ENCODE results near the gene MYMK.
A peak's percentile ranks its signal among the peaks of the same experiment; 100 is the strongest.

Gene MYMK

DNA sequence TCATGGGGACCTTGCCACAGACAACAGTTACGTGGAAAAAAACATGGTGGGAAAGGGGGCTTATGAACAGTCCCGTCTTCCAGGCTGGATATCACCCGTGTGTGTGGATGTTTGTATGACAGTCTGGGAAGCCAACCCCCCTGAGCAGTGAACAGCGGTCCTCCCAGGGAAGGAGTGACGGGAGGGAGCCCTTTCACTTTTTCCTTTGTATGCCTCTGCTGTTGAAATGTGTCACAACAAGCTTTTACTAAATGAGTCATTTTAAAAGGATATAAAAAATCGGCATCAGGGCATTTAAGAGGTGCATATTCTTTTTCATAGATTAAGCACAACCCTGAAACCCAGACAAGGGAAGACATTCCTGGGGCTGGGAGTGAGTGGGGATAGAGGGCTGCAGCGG, 5.1 kb downstream of the MYMK start:
- peak in 1 of 51 donors; percentile 32 for DNase-seq

GRCh38 chr9:133518706-133519449, 5.9 kb downstream of the MYMK start:
- no peak for DNase-seq

GRCh38 chr9:133518200-133518599, 6.6 kb downstream of the MYMK start:
- no peak for DNase-seq

DNA sequence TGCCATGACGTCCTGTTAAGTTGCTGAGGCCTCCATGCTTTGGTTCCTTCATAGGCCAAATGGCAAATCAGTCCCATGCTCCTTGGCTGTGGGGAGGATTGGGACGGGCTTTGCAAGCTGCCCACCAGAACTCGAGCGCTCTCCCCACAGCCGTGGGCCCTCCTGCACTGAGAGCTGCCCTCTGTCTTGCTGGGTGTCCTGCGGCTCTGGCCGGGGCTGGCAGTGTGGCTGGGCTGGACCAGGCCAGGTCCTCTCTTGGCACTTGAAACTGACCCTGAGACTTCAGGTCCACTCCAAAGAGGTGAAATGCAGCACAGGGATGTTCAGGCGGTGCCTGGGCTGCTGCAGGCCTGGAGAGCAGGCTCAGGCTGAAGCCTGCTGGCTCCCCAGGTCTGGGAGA, 7.0 kb downstream of the MYMK start:
- no peak for DNase-seq

GRCh38 chr9:133516961-133517350, 7.8 kb downstream of the MYMK start:
- no peak for DNase-seq

GRCh38 chr9:133516256-133516960, 8.4 kb downstream of the MYMK start:
- DNase-seq, result no peak

DNA sequence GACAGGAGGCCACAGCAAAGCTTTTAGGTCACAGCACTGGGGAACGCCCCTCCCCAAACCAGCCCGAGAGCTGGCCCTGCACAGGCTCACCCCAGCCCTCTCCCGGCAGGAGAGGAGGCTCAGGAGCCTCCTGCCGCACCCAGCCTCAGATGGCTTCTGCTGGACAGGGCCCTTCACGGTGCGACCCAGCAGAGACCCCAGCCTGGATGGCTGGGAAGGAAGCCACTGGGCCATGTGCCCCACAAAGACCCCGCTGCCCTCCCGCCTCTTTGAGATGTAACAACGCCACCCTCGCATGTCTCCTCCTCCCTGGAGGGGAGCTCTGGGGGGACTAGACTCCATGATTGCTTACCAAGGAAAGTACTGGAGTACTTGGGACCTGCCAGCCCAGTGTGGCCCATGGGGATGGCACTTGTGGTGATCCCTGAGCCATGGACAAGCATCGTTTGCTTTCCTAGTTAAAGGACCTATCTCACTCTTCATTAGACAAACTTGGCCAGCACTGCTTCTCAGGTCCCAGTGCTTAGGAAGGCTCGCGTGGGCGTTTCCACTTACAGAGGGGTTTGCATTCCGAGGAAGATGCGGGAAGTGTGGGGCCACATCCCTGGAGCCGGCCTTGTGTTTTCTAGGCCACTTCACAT, 9.0 kb downstream of the MYMK start:
- no peak for DNase-seq

DNA sequence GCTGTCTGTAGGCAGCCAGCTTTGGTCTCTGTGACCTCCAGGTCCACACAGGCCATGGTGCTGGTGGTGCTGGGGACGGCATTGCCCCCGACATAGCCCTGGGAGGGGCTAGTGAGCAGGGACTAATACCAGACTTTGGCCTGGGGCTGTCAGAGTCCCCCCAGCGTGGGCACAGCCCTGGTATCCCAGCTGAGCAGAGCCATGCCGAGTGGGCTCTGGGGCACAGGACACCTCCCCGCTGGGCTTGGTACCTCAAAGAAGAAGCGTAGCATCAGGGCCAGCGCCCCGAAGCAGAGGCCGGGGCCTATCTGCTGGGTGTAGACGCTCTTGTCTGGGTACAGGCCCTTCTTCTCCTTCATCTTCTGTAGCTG, 9.5 kb downstream of the MYMK start:
- DNase-seq, result no peak

- peak in 34 of 51 donors; percentile 18 to 77 (median 44) for DNase-seq
These were observed 10.1 kb downstream of the MYMK start for GRCh38 chr9:133514460-133515239.

DNA sequence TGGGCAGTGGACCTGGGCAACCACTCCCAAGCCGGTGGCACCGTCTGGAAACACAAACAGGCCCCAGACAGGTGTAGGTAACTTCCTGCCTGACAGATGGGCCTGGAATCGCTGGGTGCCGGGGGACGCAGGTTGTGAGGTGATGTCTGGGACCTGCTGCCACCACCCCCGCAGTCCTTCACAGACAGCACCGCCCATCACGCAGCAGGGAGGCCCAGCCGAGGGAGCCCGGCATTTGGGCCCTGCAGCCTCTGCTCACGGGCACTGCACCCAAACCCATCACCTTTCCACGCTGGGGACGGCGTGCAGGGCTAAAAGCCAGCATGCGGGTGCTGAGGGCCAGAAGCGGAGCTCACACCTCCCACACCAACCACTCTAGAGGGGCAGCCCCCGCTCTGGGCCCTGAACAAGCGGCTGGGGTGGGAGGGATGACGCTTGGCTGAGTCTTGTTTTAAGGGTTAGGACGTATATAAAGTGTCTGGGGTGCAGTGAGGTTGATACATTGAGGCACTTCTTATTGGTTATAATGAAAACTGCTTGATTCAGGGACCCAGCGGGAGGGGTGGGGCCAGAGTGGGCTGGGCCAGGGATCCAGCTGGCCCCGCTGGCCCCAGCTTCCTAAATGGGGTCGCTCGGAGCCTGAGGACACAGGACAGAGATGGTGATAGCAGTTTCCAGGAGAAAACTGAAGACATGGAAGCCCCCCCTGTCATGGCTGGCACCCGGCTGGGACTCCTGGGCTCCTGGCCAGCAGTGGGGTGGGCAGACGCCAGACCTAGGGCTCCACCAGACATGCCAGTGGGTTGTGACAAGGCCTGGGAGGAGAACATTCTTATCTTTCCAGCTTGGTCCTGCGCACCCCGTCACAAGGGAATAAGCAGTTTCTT, 11.3 kb downstream of the MYMK start:
- DNase-seq, result peak in 2 of 51 donors; percentile 22 to 25

- DNase-seq, result no peak
These were observed 12.2 kb downstream of the MYMK start for GRCh38 chr9:133512253-133513213.

DNA sequence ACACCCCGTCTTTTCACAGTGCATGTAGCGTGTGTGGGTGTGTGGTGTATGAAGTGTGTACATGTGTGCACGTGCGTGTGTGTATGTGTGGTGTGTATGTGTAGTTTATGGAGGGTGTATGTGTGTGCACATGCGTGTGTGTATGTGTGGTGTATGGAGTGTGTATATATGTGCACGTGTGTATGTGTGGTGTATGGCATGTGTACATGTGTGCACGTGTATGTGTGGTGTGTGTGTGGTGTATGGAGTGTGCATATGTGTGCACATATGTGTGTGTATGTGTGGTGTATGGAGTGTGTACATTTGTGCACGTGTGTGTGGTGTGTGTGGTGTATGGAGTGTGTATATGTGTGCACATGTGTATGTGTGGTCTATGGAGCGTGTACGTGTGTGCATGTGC, 13.2 kb downstream of the MYMK start:
- DNase-seq, result no peak

GRCh38 chr9:133510926-133511505, 13.7 kb downstream of the MYMK start:
- no peak for DNase-seq

DNA sequence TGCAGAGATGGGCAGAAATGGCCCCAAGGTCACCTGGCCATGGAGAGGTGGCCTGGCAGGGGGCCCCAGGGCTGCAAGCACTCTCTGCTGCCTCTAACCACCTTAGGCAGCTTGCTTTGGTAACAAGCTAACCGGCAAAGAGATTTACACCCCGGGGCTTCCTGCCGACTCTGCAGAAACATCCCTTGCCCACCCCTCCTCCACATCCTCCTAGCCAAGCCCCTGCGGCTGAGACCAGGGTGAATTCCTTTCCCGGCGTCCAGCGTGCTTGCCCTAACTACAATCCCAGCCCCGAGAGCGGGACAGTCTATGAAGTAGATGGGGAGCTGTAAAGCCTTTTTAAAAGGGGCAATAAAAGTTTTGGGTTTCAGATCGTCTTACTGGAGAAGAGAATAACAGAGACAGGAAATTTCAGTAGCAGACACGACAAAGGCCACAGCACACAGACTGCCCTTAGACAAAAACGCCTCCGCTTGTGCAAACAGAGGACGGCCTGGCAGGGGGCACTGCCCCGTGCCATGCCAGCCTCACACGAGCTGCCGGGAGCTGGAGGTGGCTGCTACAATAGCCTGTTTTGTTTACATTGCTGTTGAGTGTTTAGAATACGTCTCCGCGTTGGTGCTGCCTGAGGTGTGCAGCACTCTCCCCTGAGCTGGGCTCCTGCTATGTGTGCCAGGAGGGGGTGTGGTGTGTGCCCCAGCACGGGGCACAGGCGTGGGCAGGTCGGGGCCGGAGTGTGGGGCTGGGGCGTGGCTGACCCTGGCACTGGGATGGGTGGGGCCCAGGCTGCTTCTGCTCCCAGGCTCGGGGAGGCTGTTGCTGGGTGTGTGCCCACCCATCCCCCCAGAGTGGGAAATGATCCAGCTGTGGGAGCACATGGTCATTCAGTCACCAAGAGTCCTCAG, 15.3 kb downstream of the MYMK start:
- peak in 25 of 51 donors; percentile 13 to 74 (median 39) for DNase-seq

- DNase-seq, result no peak
These were observed 16.7 kb downstream of the MYMK start for GRCh38 chr9:133508046-133508445.

GRCh38 chr9:133507246-133507965, 17.4 kb downstream of the MYMK start:
- DNase-seq, result no peak

DNA sequence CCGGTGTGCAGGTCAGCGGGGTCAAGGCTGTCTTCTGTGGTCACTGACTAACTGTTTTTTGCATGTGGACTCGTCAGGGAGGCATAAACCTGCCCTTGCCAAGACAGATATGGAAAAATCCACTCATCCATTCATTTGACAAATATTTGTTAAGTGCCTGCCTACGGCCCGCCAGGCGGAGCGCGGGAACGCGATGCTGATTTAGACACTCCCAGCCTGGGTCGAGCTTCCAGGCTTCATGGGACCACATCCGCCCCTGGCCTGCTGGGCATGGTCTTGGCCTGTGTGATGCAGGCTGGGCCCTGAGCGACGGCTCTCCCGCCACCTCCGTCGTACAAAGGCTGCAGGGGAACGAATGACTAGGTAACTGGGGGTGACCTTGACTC, 18.1 kb downstream of the MYMK start:
- no peak for DNase-seq
